Measurements from ENCODE around the gene FOXG1.

FOXG1 gene

DNA sequence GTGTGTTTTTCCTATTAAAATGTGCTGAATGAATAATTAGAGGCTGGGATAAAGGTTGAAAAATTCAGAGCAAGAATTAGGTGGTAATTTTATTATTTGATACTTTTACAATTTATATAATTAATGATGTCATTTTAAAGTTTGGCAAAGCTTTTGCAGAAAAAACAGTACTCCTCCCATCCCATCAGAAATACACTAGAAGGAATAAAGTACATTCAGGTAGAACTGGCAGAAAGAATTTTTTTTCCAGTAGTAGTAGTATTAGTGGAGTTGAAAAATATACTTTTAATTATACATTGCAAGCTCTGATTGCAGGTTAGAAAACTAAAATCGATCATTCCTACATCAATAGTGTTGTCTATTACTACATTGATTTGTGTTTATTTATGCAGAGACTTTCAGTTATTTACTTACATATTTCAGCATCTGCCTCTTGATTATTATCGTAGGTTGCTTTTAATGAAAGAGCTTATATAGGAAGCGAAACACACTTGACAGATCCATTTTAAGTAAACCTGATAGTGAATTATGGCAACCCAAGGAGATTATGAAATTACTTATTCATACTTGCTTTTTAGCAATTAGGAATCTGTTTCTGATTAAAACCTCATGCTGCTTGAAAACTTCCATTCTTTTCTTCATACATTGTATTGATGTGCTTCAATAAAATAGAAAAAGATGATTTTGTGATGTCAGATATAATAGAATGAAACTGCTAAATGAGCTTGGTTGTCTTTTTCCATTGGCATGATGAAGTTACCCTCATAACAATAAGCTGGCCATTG, 10.1 kb downstream of the FOXG1 start:
- no peak for DNase-seq (ENCODE audit: low read depth in 2 of 2)

DNA sequence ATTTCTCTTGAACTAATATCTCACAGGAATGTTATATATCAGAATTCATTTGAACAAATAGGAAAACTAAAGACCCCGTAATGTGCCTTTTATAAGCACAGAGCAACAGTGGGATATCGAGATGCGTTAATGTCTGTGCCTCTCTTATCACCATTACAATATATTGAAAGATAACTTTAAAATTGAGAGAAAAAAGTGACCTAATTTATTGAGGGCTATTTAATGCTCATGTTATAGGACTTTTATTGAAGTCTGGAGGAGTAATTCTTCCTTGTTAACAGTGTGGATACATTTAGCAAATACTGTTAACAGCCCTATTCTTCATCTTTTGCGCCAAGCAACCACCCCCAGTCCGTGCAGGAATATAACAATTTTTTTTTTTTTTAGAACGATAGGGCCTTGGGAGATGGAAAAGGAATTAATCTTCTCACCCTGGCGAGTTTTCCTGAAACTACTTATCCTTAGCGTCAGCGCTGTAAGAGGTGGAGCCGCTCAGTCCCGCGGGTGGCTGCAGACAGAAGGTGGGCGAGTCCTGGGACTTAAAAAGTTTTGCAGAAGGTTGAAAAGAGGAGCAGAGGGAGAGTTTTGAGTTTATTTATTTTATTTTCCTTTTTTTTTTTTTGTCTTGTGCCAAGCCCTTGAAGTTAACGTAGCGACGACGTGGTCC, 11.0 kb downstream of the FOXG1 start:
- DNase-seq (ENCODE audit: low read depth in 2 of 2): no peak

DNA sequence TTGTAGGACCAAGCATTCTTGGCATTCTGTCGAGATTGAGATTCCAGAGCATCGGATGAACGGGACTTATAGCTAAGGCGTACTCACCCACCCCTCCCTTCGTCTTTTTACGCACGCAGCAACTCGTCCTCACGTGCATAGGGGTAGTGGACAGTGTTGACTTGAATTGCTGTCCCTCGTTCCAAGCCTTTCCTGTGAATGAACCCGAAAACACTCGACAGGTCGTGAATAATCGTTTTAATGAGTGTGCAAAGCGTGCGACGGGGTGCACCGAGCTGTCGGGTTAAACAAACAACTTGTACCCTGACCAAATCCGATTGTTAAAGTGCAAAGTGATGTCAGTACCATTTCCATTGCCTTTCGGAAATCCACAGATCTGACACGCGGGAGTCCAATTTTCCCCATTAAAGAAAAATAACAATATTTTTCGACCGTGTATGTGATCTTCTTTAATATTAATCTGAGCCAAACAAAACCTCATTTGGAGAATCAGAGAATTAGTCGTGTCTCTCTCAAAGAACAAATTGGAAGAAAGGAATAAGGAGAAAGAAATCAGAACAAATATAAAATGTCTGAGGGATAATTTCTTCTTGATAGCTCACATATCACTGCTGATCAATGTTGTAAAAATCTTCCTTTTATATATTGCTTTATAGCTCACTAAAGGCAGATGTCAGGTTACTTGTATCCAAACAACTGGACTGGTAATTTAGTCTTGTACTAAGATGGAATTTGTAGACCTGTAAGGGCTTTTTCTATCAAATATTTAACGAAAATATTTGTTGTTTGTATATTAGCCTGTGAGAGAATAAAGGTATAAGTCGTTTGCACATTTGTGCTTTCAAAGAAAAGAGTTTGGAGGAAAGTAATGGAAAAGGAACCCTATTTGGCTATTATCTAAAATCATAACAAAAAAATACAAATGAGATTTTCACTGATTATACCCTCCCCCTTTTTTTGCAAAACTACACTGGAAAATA, 11.8 kb downstream of the FOXG1 start:
- no peak for DNase-seq (ENCODE audit: low read depth in 2 of 2)

DNA sequence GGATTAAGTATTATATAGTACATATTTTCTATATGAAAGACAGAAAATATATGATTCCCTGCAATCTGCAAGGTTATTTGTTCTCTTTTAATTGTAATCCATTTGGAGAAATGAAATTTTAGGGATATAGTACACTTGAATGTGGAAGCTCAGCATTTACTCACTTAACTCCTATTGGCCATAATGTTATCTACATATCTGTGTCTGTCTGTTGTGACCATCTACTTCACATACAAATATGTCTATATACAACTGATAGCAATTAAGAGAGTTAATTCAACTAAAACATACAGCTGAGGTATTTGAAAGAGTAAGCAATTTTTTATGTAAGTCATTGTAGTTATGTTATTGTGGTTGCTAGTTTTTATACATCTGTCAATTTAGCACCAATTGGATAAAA, 12.9 kb downstream of the FOXG1 start:
- no peak for DNase-seq (ENCODE audit: low read depth in 2 of 2)

DNA sequence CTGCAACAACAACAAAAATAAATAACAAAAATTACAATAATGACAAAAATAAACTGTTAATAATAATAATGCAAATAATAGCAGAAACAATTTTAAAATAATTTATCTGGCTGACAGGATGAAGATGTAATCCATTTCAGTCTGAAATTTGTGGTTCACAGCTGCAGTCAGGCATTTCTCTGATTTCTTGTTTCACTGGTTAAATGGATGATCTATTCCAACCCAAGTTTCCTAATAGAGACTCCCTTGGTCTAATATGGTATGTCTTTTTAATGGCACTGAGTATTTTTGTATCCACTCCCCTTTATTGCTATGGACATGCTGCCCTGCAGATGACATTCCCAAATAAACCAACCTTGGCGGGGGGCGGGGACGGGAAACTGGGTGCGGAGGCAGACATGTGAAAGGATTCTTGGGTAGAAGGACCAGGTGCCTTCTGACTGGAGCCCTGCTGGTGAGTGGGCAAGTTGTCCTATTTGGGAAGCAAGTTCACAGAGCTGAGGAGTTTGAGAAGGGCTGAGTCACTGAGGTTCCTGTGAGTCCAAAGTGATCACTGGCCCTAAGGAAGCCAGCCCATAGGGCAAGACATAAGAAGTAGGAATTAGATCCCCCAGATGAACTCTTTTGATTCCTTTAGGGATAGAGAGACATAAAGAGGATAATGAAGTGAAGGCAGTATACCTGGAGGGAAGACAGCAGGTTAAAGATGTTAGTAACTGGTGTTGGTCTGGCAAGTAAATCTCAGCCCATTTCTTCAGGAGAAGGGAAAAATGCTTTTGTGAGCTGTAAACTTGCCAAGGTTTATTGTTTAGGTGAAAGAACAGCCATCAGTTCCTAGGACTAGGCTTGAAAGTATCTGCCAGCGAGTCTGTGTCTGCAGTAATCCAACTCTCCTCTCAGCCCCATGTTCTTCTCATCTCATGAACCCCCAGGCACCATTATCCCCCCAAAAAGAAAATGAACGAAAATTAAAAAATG, 14.5 kb downstream of the FOXG1 start:
- no peak for DNase-seq (ENCODE audit: low read depth in 2 of 2)

DNA sequence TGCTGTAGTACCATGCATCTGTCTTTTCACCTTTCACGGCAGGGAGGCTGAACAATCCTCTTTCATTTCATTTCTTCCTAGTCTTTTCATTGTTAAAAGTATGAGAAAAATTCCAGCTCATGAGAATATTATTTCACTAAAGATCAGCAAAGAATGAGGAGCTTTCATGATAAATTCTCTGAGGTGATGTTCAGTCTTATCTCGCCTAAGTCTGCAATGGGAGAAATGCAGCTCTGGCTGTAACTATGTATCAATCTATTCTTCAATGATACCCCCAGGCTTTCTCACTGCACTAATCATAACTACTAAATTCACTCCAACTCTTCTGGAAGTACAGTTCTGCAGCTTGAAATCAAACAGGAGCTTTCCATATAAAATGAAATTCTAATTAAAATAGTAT, 15.7 kb downstream of the FOXG1 start:
- DNase-seq (ENCODE audit: low read depth in 2 of 2): no peak

DNA sequence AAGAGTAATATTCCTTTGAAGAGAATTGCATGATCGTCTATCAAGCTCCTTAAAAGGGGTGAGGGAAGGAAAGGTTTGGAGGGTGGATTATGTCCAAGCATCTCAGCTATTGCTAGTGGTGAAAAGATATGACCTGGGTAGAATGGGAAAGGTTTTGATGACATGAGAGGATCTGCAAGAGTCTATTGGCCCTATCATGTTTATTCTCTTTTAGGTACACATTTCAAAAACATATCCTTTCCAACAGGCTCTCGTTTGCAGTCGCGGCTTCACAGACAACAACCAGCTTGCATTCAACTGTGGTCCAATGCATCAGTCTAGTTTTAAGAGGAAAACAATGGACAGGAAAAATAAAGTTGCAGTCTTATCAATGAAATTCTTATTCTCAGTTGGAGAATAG, 17.1 kb downstream of the FOXG1 start:
- no peak for DNase-seq (ENCODE audit: low read depth in 2 of 2)

DNA sequence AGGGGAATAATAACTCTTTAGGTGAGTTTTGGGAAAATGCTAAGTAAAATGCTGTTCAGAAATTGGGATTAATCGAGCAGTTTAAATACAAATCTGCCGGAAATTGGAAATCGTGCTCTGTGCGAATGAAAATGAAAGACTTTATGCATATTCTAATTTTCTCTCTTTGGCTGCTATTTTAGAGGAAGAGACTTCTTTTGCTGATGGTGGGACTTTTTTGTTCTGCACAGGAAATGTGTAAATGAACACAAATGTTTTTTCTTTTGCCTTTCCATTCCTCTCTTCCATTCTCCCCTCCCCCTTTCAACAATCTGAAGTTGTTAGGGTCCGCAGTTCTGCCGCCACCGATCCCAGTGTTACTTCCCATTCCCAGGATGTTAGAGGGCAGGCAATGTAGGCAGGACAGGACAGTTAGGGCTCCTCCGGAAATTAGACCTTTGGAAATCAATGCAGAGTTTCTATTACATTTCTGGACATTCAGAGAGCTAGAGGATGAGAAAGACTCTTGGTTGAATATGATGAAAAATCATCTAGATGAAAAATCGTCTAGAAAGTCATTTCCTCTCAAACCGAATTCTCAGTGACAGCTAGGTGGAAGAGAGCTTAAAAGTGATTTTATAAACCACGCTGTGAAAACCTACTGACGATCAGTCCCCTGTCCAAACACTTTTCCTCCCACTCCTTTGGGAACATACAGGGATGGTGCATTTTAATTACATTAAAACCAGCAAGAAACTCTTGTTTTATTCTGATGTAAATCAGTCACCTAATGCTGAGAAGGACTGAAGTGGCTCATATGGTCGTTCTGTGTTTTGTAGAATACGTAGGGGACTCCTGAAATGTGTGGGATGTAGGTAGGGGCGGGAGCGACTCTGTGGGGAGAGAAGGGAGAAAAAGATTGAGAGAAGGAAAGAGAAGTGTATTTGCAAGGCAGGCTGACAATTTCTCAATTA, 17.8 kb downstream of the FOXG1 start:
- DNase-seq (ENCODE audit: low read depth in 2 of 2): no peak

DNA sequence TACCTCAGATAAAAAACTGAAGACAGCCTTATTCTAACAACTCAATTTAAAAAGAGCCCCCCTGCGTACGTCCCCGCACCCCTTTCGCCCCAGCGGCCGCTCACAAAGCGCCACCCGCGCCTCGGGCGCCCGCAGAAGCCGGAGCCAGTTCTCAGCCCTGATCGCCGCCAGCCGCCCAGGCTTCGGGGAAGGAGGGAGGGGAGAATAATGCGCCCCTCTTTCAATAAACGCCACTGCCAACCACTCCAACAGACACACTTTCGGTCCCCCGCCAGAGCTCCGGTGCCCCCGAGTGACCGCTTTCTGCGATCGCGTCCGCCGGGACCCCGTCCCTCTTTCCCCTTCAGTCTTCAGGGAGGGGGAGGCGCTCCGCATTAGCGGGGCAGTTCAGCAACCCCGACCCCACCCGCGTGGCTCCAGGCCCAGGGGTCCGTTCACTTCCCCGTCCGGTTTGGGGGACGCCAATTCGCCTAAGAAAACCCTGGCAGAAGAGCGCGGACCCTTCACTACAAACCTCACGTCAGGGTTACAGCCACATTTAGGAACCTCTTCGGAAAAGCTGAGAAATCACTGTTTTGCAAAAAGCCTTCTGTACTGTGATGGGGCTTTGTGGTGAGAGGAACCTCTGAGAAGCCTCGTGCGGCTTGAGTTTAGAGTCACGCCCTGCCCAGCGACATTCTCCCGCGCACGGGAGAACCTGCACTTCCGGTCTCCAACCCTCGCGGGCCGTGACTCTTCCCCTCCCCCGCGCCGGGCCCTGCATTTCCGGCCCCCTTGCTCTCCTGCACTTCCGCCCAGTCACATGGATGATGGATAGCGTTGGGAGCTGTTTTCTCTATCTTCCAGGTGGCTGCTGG, 18.7 kb downstream of the FOXG1 start:
- DNase-seq (ENCODE audit: low read depth in 2 of 2): no peak

DNA sequence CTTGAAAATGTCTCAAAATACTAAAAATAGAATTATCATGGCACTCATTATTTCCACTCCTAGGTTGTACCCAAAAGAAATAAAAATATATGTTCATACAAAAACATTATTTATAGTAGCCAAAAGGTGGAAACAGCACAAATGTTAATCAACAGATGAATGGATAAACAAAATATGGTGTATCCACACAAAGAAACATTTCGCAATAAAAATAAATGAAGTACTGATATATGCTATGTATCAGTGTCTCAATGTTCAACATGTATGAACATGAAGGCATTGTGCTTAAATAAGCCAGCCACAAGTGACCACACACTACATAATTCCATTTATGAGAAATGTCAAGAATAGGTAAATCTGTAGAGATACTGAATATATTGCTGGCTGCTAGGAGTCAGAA, 40.9 kb downstream of the FOXG1 start:
- DNase-seq (ENCODE audit: low read depth in 2 of 2): no peak

DNA sequence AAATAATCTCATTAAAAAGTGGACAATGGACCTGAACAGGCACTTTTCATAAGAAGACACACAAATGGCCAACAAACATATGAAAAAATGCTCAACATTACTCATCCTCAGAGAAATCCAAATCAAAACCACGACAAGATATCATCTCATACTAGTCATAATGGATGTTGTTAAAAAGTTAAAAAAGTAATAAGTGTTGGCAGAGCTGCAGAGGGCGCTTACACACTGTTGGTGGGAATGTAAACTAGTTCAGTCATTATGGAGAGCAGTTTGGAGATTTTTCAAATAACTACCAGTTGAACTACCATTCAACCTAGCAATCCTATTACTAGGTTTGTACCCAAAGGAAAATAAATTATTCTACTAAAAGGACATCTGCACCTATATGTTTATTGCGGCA, 47.2 kb downstream of the FOXG1 start:
- no peak for DNase-seq (ENCODE audit: low read depth in 2 of 2)
